Tibial nerve (tissue), 4 donors: Measurements from ENCODE around the gene LILRA1. TPM values are rescaled to one million over a fixed set of nuclear protein-coding genes. Genes with fewer than 3 reads are reported as not detected.

Experiments used
- DNase-seq, 2 donors: peaks; one replicate each; pipeline ENCODE4 v3.0.0-alpha.2; 2019; ENCODE audit warnings: low spot score in 2 of 2
- H3K27ac ChIP-seq, 4 donors: fragments of 200-600 bp; sonication (generic) in 3 of 4; one replicate each; pipeline ENCODE4 v1.5.1; 2017 to 2019; ENCODE audit warnings: mild to moderate bottlenecking in 1 of 4
- H3K27me3 ChIP-seq, 2 donors: fragments of 200-600 bp; sonication (generic) in 1 of 2; one replicate each; pipeline versions ENCODE4 v1.5.1 to v1.6.0; 2017 to 2019
- H3K36me3 ChIP-seq, 3 donors: fragments of 200-600 bp; sonication (generic); one replicate each; pipeline ENCODE4 v1.5.1; 2018 to 2019
- H3K4me1 ChIP-seq, 4 donors: fragments of 200-600 bp; sonication (generic) in 3 of 4; one replicate each; pipeline ENCODE4 v1.5.1; 2017 to 2019
- H3K4me3 ChIP-seq, 4 donors: fragments of 200-600 bp; sonication (generic) in 3 of 4; one replicate each; pipeline ENCODE4 v1.5.1; 2017 to 2019; ENCODE audit warnings: mild to moderate bottlenecking in 1 of 4, moderate library complexity in 1 of 4
- H3K9me3 ChIP-seq, 4 donors: fragments of 200-600 bp; sonication (generic) in 3 of 4; one replicate each; pipeline ENCODE4 v1.5.1; 2017 to 2019
- EP300 ChIP-seq, 2 donors: sonication (generic); formaldehyde crosslinking; IDR thresholded peaks; one replicate each; pipeline ENCODE4 v1.6.1; 2017; ENCODE audit warnings: antibody characterized with exemption in 2 of 2, mild to moderate bottlenecking in 1 of 2
- POLR2A ChIP-seq, 2 donors: fragments of 450-650 bp; IDR thresholded peaks; one replicate each; pipeline ENCODE4 v1.6.1; 2017; ENCODE audit warnings: antibody characterized with exemption in 2 of 2, mild to moderate bottlenecking in 2 of 2, moderate library complexity in 2 of 2
- WGBS, 2 donors: methylation state at CpG; one replicate each; pipeline ENCODE4 v1.1.5; 2018; 5-methylcytosine and 5-hydroxymethylcytosine counted together
- total RNA-seq, 4 donors: library from RNA; depleted of rRNA; stranded (reverse); fragments of >200 nt; gene quantifications; one replicate each; pipeline ENCODE4 v1.1.0, GENCODE V29; 2016
- TF ChIP-seq, protein P1 (sequence below), 5 experiments: fragments of 200-600 bp in 3 of 5; fragments of 450-650 bp in 2 of 5; sonication (generic) in 3 of 5; IDR thresholded peaks; one replicate each; pipeline ENCODE4 v1.5.1; 2016 to 2019; ENCODE audit warnings: antibody characterized with exemption in 5 of 5, mild to moderate bottlenecking in 3 of 5, moderate library complexity in 2 of 5

LILRA1 gene
- total RNA-seq, 4 donors from 2014 or later, result 0.39 to 3.5 (median 1.2) TPM

DNA sequence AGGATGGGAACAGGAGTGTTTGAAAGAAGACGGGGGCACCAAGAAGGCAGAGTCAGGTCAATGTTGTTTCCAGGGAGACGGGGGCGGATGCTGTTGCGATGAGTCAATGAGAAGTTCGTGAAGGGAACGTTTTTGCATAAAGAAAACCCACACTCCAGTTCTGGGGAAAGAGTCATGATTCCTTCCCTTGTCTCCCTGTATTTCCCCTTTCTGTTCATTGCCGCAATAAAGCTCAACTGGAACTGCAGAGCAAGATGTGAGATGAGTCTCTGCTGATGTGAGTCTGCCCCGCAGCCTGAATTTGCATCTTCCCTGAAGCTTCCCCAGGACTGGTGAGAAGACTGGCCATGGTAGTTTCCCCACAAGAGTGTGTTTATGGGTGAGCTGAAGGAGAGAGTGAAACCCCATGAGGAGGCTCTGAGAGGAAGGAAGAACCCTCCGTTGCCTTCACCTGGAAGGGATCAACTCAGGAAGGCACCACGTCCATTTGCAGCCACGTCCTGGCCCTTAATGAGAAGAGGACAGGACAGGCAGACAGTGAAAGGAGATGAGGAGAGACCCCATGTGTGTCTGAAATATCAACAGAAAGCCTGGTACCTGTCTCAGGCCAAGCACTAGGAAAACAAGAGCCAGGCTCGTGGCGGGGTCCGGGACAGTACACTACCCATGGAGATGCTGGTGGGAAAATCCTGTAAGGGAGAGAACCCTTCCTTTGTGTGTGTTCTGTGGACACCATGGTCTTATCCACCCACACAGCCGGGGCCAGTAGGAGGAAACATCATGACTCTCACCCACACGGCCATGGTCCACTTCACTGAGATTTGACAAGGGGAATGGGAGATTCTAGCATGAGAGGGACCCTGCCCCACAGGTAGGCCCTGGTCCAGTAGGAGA lies 13.7 kb downstream of the LILRA1 start:
- no peak overlapping the region for H3K4me3 ChIP-seq
- TF ChIP-seq, protein P1, sequence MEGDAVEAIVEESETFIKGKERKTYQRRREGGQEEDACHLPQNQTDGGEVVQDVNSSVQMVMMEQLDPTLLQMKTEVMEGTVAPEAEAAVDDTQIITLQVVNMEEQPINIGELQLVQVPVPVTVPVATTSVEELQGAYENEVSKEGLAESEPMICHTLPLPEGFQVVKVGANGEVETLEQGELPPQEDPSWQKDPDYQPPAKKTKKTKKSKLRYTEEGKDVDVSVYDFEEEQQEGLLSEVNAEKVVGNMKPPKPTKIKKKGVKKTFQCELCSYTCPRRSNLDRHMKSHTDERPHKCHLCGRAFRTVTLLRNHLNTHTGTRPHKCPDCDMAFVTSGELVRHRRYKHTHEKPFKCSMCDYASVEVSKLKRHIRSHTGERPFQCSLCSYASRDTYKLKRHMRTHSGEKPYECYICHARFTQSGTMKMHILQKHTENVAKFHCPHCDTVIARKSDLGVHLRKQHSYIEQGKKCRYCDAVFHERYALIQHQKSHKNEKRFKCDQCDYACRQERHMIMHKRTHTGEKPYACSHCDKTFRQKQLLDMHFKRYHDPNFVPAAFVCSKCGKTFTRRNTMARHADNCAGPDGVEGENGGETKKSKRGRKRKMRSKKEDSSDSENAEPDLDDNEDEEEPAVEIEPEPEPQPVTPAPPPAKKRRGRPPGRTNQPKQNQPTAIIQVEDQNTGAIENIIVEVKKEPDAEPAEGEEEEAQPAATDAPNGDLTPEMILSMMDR (IDR thresholded peaks at IDR 0.05), result no peak
- no peak for TF ChIP-seq EP300 (IDR thresholded peaks at IDR 0.05)
- no peak for TF ChIP-seq POLR2A (IDR thresholded peaks at IDR 0.05)
- whole genome bisulfite sequencing, 2 donors, result 68 to 69% methylated on average over 16 of the region's 16 CpGs
- H3K4me1 ChIP-seq, result no peaks in the 10 kb centered on the region
- H3K36me3 ChIP-seq, result no peaks in the 10 kb centered on the region
- H3K27ac ChIP-seq, result no peak overlapping the region
- no peaks in the 10 kb centered on the region for H3K27me3 ChIP-seq
- no peak for DNase-seq
- peaks cover 0 to 58% (median 0%) of the 10 kb centered on the region in 4 donors for H3K9me3 ChIP-seq

- Histone ChIP-seq H3K36me3 (no peaks in the 10 kb centered on the region), H3K4me3 (no peak overlapping the region), H3K9me3 (peaks cover 0 to 58% (median 0%) of the 10 kb centered on the region in 4 donors), H3K27me3 (no peaks in the 10 kb centered on the region), H3K27ac (no peak overlapping the region), H3K4me1 (no peaks in the 10 kb centered on the region)
- WGBS, 2 donors, result 72 to 74% methylated on average over 5 of the region's 5 CpGs
- TF ChIP-seq EP300 (IDR thresholded peaks at IDR 0.05) (no peak), POLR2A (IDR thresholded peaks at IDR 0.05) (no peak)
- TF ChIP-seq, protein P1 (IDR thresholded peaks at IDR 0.05), result no peak
- DNase-seq, result no peak
Measured at GRCh38 chr19:54607785-54608150, 14.3 kb downstream of the LILRA1 start.

- H3K36me3 ChIP-seq, result no peaks in the 10 kb centered on the region
- no peaks in the 10 kb centered on the region for H3K27me3 ChIP-seq
- no peak for TF ChIP-seq POLR2A (IDR thresholded peaks at IDR 0.05)
- no peak for TF ChIP-seq EP300 (IDR thresholded peaks at IDR 0.05)
- TF ChIP-seq, protein P1 (IDR thresholded peaks at IDR 0.05), result no peak
- H3K27ac ChIP-seq, result no peak overlapping the region
- no peak for DNase-seq
- peaks cover 0 to 58% (median 0%) of the 10 kb centered on the region in 4 donors for H3K9me3 ChIP-seq
- no peaks in the 10 kb centered on the region for H3K4me1 ChIP-seq
- no peak overlapping the region for H3K4me3 ChIP-seq
- WGBS, 2 donors, result 71 to 90% methylated on average over 5 to 7 of the region's 7 CpGs
Measured at GRCh38 chr19:54608205-54608604, 14.8 kb downstream of the LILRA1 start.

- Histone ChIP-seq H3K4me3 (no peak overlapping the region), H3K36me3 (no peaks in the 10 kb centered on the region), H3K27me3 (no peaks in the 10 kb centered on the region), H3K4me1 (no peaks in the 10 kb centered on the region), H3K9me3 (peaks cover 0 to 58% (median 0%) of the 10 kb centered on the region in 4 donors), H3K27ac (no peak overlapping the region)
- no peak for DNase-seq
- WGBS, 2 donors, result 89 to 92% methylated on average over 15 of the region's 15 CpGs
- TF ChIP-seq, protein P1 (IDR thresholded peaks at IDR 0.05), result no peak
- TF ChIP-seq POLR2A (IDR thresholded peaks at IDR 0.05), result no peak
- no peak for TF ChIP-seq EP300 (IDR thresholded peaks at IDR 0.05)
Measured at GRCh38 chr19:54608792-54609191, 15.4 kb downstream of the LILRA1 start.

DNA sequence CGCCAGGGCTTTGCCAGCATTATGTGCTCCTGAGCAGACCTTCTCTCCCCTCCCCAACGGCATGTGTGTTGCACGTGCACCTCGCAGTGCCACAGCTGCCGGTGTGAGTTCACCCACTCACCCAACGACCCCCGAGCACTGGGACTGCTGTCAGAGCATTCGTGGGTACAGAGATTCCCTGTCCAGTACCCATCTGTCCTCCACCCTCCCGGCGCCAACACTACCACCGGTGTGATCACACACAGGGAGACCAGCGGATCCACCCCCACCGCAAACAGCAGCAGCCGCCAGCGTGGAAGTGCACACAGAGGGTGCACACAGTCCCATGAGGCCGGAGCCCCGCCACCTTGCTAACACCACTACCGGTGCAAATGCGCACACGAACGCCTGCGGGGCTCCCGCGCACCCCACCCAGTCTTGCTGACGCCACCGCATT lies 15.9 kb downstream of the LILRA1 start:
- WGBS, 2 donors, result 85 to 92% methylated on average over 26 of the region's 26 CpGs
- Histone ChIP-seq H3K9me3 (peaks cover 0 to 57% (median 0%) of the 10 kb centered on the region in 4 donors), H3K36me3 (no peaks in the 10 kb centered on the region), H3K4me1 (no peaks in the 10 kb centered on the region), H3K4me3 (no peak overlapping the region), H3K27me3 (no peaks in the 10 kb centered on the region), H3K27ac (no peak overlapping the region)
- DNase-seq, result no peak
- no peak for TF ChIP-seq POLR2A (IDR thresholded peaks at IDR 0.05)
- TF ChIP-seq, protein P1 (IDR thresholded peaks at IDR 0.05), result no peak
- TF ChIP-seq EP300 (IDR thresholded peaks at IDR 0.05), result no peak
